C4-2B (cell line): ENCODE measurements around the gene TNIP1.

ENCODE experiments used
- H3K27ac ChIP-seq: fragments of 450-650 bp; 2 replicates; pipeline ENCODE4 v1.5.1; 2017
- CTCF ChIP-seq: fragments of 450-650 bp; conservative IDR thresholded peaks from 2 replicates; pipeline ENCODE4 v1.5.1; 2017; ENCODE audit warnings: mild to moderate bottlenecking
- ZFX ChIP-seq: fragments of 450-650 bp; IDR thresholded peaks from 2 replicates; pipeline ENCODE4 v1.6.1; 2017

TNIP1 gene

GRCh38 chr5:151080613-151081430 lies at the start of gene TNIP1:
TNIP1 (minus strand) TSS chr5:151081034; CDS start chr5:151065095, 15,939 bp downstream.
- H3K27ac ChIP-seq: peak within 1 kb of the TSS; percentile 92
- TF ChIP-seq CTCF: no peak
- peak; percentile 92 for TF ChIP-seq ZFX

DNA sequence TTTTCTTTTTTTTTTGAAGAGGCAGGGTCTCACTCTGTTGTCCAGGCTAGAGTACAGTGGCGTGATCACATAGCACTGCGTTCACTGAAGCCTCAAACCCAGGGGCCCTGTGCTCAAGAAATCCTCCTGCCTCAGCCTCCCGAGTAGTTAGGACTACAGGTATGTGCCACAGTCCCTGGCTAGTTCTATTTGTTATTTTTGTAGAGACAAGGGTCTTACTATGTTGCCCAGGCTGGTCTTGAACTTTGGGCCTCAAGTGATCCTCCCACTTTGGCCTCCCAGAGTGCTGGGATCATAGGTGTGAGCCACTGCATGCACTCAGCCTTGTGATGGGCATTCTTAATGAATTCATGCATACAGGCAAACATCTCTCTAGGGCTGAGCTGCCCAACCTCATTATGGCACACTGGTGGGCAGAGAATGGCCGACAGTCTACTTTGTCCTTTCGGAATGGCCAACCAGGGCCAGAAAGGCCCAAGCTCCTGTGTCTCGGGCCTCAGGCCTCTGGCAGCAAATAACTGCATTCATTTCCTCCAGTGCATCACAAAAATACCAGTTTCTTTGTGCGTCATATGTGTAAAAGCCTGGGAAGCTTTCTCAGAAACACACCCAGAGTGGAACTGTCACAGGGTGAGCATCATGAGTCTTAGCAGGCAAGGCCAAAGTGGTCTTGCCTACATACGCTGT lies 49.5 kb upstream of the TNIP1 start:
- no peak for TF ChIP-seq CTCF
- no peak for TF ChIP-seq ZFX
- no peak overlapping the region for H3K27ac ChIP-seq

DNA sequence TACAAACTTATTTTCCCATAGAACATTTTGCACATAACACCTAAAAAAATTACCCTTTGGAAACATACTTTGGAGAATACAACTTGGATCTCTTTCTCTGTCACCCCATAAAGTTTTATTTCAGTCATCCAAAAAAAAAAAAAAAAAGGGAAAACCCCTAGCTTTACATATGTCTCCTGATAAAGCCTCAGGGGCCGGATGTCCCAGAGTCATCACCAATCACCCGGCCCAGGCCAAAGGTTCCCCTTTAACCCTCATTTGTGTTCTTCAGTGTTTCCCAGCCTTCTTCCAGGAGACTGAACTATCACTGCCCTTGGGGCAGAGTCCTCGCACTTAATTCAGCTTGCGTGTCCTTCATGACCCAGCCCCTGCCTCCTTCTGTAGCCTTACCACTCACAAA lies 48.0 kb upstream of the TNIP1 start:
- TF ChIP-seq ZFX: no peak
- no peak for TF ChIP-seq CTCF
- no peak overlapping the region for H3K27ac ChIP-seq

DNA sequence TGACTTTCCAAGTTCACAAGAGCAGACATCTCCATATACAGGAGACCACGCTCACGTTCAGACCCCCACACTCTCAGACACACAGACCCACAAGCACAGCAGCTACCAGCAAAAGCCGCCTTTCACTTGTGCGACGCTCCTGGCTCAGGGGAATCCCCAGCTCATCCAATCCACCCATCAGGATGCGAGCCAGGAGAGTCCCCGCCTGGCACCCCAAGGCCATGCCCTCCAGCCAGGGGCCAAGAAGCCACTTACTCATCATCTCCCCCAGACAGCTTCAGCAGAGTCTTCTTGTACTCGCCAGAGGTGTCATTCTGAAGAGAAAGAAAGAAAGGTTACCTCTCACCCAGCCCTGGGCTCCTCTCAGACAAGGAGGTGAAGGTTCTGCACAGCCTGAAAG lies 47.1 kb upstream of the TNIP1 start:
- TF ChIP-seq ZFX (no peak), CTCF (no peak)
- H3K27ac ChIP-seq: no peak overlapping the region

GRCh38 chr5:151126199-151126645 lies 45.4 kb upstream of the TNIP1 start:
- peak; percentile 88 for TF ChIP-seq CTCF
- TF ChIP-seq ZFX: no peak

GRCh38 chr5:151125421-151125820 lies 44.6 kb upstream of the TNIP1 start:
- H3K27ac ChIP-seq: no peak overlapping the region
- TF ChIP-seq ZFX: no peak
- no peak for TF ChIP-seq CTCF

More at GRCh38 chr5:151126199-151126645, 45.4 kb upstream of the TNIP1 start:
- H3K27ac ChIP-seq: no peak overlapping the region
